Omental fat pad (tissue), 4 donors: ENCODE measurements around the gene P4HA3. TPM values are rescaled to one million over a fixed set of nuclear protein-coding genes. Genes with fewer than 3 reads are reported as not detected.

Experiments used
- ATAC-seq: fragments of 150-250 bp; one replicate; pipeline ENCODE4 v1.9.1; 2016; ENCODE audit warnings: mild to moderate bottlenecking, moderate library complexity; ENCODE audit not compliant: low FRiP score
- DNase-seq: peaks from one replicate; pipeline ENCODE4 v3.0.0-alpha.2; 2019; ENCODE audit warnings: low spot score
- total RNA-seq, 4 donors: library from RNA; depleted of rRNA; stranded (reverse); fragments of >200 nt; gene quantifications; one replicate each; pipeline ENCODE4 v1.1.0, GENCODE V29; 2016
- TF ChIP-seq, protein P1 (sequence below), 3 donors: fragments of 450-650 bp; IDR thresholded peaks; one replicate each; pipeline ENCODE4 v1.5.1; 2016 to 2017; ENCODE audit warnings: antibody characterized with exemption in 3 of 3, mild to moderate bottlenecking in 3 of 3, moderate library complexity in 2 of 3

P4HA3 gene
- total RNA-seq, 4 donors from 2014 or later, result 0.50 to 4.4 (median 1.6) TPM

DNA sequence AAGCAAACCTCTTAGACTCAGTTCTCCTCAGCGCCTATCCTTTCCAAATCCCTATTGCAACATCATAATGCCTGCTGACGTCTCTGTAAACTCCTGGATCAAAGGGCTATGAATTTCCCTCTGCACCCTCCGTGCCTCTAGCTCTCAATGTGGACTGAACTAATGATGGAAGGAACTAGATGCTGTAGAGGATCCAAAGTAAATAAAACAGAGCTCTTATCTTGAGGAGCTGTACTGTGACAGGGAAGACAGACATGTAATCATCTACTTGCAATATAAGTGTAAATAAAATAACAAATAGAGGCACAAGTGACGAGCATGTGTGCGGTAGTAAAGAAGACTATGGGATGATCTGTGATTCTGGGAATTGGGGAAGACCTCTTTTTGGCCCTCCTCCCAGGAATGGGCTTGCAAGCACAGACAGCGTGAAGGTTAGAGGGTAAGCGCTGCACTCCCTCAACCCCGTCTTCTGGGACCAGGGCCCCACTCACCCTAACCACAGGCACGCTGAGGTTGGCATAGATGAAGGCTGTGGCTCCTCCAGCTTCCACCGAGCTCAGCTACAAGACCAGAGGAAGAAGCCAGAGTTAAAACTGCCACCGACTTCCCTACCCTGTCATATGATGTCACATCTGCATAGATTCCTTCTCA lies 42.2 kb downstream of the P4HA3 start:
- no peak for DNase-seq
- peak; percentile 42 for ATAC-seq
- TF ChIP-seq, protein P1, sequence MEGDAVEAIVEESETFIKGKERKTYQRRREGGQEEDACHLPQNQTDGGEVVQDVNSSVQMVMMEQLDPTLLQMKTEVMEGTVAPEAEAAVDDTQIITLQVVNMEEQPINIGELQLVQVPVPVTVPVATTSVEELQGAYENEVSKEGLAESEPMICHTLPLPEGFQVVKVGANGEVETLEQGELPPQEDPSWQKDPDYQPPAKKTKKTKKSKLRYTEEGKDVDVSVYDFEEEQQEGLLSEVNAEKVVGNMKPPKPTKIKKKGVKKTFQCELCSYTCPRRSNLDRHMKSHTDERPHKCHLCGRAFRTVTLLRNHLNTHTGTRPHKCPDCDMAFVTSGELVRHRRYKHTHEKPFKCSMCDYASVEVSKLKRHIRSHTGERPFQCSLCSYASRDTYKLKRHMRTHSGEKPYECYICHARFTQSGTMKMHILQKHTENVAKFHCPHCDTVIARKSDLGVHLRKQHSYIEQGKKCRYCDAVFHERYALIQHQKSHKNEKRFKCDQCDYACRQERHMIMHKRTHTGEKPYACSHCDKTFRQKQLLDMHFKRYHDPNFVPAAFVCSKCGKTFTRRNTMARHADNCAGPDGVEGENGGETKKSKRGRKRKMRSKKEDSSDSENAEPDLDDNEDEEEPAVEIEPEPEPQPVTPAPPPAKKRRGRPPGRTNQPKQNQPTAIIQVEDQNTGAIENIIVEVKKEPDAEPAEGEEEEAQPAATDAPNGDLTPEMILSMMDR (IDR thresholded peaks at IDR 0.05), result no peak

DNA sequence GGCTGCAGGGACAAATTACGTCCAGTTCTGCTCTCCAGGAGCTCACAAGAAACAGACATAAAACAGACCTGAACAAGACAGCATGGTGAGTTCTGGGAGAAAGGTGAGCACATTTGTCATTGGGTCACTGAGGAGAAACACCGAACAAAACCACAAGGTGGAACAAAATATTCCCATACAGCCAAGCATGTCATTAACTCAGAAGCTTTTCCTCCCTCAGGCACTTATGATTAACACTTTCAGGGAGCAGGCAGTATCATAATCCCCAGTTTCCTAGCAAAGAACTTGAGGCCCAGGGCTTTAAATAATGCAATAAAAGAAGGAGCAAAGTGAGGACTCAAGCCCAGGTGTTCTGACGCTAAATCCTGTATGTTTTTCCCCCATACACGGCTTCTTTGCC lies 43.0 kb downstream of the P4HA3 start:
- no peak for DNase-seq
- TF ChIP-seq, protein P1 (IDR thresholded peaks at IDR 0.05), result no peak
- ATAC-seq, result no peak

DNA sequence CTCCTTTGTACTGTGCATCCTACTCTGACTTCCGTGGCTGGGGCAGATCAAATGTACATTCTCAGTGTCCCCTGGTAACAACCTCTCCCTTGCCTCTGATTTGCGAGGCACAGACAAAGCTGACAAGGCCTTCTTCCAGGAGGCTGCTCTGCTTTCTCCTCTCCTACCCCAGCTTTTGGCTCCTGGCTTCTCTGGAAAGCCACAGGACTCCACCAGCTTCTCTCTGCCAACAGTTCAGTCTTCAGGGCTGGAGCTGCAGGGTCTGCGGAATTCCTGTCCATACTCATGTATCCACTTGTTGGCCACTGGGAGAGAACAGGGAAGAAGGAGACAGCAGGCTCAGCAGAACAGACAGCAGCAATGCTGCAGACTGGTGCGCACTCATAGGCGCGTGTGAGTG lies 44.4 kb downstream of the P4HA3 start:
- TF ChIP-seq, protein P1 (IDR thresholded peaks at IDR 0.05), result no peak
- no peak for DNase-seq
- no peak for ATAC-seq

DNA sequence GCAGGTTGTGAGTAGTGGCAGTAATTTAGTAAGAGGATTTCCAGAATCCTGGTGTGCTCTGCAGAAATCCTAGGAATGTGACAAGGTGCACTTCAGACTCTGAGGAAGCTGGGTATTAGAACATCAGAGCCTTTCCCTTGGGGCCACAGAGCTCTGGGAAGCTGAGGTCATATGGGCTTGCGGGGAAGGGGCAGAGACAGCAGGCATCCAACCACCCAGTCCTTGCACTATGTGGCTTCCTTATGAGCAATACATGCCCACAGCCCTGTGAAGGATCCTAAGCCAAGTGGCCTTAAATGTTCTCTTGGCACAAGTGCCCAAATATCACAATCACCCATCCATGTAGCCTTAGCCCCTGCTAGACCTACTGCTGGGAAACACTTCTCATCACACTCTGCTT lies 46.2 kb downstream of the P4HA3 start:
- DNase-seq (no peak), ATAC-seq (no peak)
- TF ChIP-seq, protein P1 (IDR thresholded peaks at IDR 0.05), result no peak

DNA sequence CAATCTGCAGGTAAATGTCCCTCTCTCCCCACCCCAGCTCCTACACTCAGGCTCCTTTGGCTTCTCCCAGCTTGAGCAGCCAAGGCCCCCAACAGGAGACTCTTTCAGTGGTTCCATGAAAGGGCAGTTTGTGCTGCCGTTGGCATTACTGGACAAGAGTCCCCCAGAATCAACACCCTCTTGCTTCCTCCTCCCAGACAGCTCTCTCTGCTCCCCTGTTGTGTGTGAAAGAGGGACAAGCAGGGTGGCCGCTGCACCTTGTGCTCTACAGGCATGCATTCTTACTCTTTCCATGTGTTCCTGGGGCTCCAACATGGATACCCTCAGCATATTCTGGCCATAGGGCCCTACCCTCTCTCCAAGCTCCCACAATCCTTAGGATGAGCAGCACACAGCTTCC lies 48.7 kb downstream of the P4HA3 start:
- no peak for ATAC-seq
- DNase-seq, result no peak

DNA sequence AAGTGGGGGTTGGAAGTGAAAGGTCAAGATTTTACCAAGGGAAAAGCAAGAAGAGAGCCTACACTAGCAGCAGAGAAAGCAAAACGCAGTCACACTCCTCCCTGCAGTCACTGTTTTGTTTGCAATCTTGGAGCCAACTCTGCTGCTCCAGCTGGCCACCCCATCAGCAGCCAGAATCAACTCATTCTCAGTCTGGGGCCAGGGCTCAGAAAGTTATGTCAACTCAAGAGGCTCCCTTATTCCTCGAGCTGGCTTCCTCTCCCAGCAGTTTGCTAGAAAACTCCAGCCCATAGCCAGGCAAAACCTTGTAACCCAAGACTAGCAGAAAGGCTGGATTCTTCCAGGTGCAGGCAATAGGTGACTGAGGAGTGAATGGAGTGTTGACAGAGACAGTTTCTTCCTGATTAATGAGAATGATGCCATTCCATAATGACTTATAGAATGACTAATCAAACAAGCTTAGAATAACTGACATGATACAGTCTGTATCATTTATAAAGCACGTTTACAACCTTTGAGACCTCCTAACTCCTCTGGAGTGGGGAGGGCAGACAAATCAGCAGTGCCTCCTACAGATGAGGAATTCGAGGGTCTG lies 53.4 kb downstream of the P4HA3 start:
- DNase-seq (no peak), ATAC-seq (no peak)
- TF ChIP-seq, protein P1 (IDR thresholded peaks at IDR 0.05), result no peak

More for the DNA sequence above, 48.7 kb downstream of the P4HA3 start:
- TF ChIP-seq, protein P1 (IDR thresholded peaks at IDR 0.05), result no peak
